Gastrocnemius medialis (tissue), 4 donors: ENCODE data around the gene AKAP6. TPM values are rescaled to one million over a fixed set of nuclear protein-coding genes. Genes with fewer than 3 reads are reported as not detected.

Experiments used
- ATAC-seq, 2 donors: fragments of 150-250 bp; one replicate each; pipeline ENCODE4 v1.9.1; 2016
- DNase-seq, 2 donors: peaks; one replicate each; pipeline ENCODE4 v3.0.0-alpha.2; 2019
- H3K27ac ChIP-seq, 4 donors: fragments of 200-600 bp; sonication (generic); 1 replicate in 1 of 4; 2 replicates in 3 of 4; pipeline ENCODE4 v1.5.1; 2016 to 2018; ENCODE audit warnings: mild to moderate bottlenecking in 2 of 4, moderate library complexity in 1 of 4
- H3K27me3 ChIP-seq, 3 donors: fragments of 200-600 bp; sonication (generic) in 2 of 3; 1 replicate in 1 of 3; 2 replicates in 2 of 3; pipeline versions ENCODE4 v1.5.1 to v1.6.0; 2016 to 2019; ENCODE audit warnings: mild to moderate bottlenecking in 1 of 3, moderate library complexity in 1 of 3
- H3K36me3 ChIP-seq, 2 donors: fragments of 200-600 bp; sonication (generic) in 1 of 2; one replicate each; pipeline ENCODE4 v1.5.1; 2017 to 2018
- H3K4me1 ChIP-seq, 2 donors: fragments of 200-600 bp; sonication (generic) in 1 of 2; one replicate each; pipeline ENCODE4 v1.5.1; 2016 to 2017; ENCODE audit warnings: mild to moderate bottlenecking in 2 of 2
- H3K4me3 ChIP-seq, 4 donors: fragments of 200-600 bp; sonication (generic) in 3 of 4; 1 replicate in 1 of 4; 2 replicates in 3 of 4; pipeline ENCODE4 v1.5.1; 2016 to 2019; ENCODE audit warnings: mild to moderate bottlenecking in 2 of 4
- H3K9me3 ChIP-seq, 3 donors: fragments of 200-600 bp; sonication (generic) in 2 of 3; 1 replicate in 1 of 3; 2 replicates in 2 of 3; pipeline ENCODE4 v1.5.1; 2016 to 2019
- CTCF ChIP-seq, 5 experiments: fragments of 450-650 bp in 3 of 5; fragments of 200-600 bp in 2 of 5; sonication (generic) in 2 of 5; IDR thresholded peaks in 4 of 5; conservative IDR thresholded peaks in 1 of 5; 1 replicate in 4 of 5; 2 replicates in 1 of 5; pipeline ENCODE4 v1.5.1; 2016 to 2019; ENCODE audit warnings: antibody characterized with exemption in 5 of 5, mild to moderate bottlenecking in 3 of 5, moderate library complexity in 3 of 5
- POLR2A ChIP-seq, 2 donors: fragments of 450-650 bp; IDR thresholded peaks; one replicate each; pipeline ENCODE4 v1.6.1; 2017; ENCODE audit warnings: antibody characterized with exemption in 2 of 2, mild to moderate bottlenecking in 2 of 2, moderate library complexity in 2 of 2
- in situ Hi-C, 4 donors: fragments of 200-750 bp; cut with MboI; loops; one replicate each; pipeline versions ENCODE4 v1.15.0 to v1.8.0; 2017; ENCODE audit warnings: low sequenced_read_pairs in 4 of 4
- intact Hi-C: fragments of 100-400 bp; cut with DNase I; formaldehyde crosslinking; loops from one replicate; pipeline ENCODE4 v1.15.1; 2023; ENCODE audit warnings: low total_unique reads
- total RNA-seq, 4 donors: library from RNA; depleted of rRNA; stranded (reverse); fragments of >200 nt; gene quantifications; one replicate each; pipeline versions ENCODE4 v1.1.0 to v1.2.3, GENCODE V29; 2016

AKAP6 gene
- total RNA-seq, 4 donors from 2014 or later: 23.2 to 59.2 (median 32.1) TPM

DNA sequence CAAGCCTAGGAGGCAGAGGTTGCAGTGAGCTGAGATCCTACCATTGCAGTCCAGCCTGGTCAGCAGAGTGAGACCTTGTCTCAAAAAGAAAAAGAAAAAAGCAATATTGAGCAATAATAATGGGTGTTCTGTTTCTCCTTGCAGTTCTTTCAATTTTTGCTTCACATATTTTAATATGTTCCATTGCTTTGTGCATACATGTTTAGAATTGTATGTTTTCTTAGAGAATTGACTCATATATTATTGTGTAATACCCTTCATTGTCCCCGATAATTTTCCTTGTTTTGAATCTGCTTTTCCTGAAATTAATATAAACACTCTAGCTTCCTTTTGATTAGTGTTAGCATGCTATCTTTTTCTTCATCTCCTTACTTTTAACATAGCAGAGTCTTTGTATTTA, 471.2 kb downstream of the AKAP6 start:
- H3K9me3 ChIP-seq: peaks cover 0 to 3% (median 0%) of the 10 kb centered on the region in 3 donors
- ATAC-seq (no peak), DNase-seq (no peak)
- H3K27ac ChIP-seq: no peak overlapping the region
- no peaks in the 10 kb centered on the region for H3K27me3 ChIP-seq
- in situ Hi-C loops: no loop called here
- intact Hi-C loops: no loop called here
- TF ChIP-seq CTCF (IDR thresholded peaks at IDR 0.05 in 4 of 5, conservative IDR thresholded peaks at IDR 0.05 in 1 of 5): no peak
- no peak for TF ChIP-seq POLR2A (IDR thresholded peaks at IDR 0.05)
- H3K4me3 ChIP-seq: no peak overlapping the region
- peaks cover 0 to 4% of the 10 kb centered on the region in 2 donors for H3K36me3 ChIP-seq
- no peaks in the 10 kb centered on the region for H3K4me1 ChIP-seq

- Histone ChIP-seq H3K4me3 (no peak overlapping the region), H3K27me3 (no peaks in the 10 kb centered on the region), H3K9me3 (peaks cover 0 to 3% (median 0%) of the 10 kb centered on the region in 3 donors), H3K4me1 (no peaks in the 10 kb centered on the region), H3K27ac (no peak overlapping the region), H3K36me3 (peaks cover 0 to 4% of the 10 kb centered on the region in 2 donors)
- no peak for ATAC-seq
- TF ChIP-seq CTCF (IDR thresholded peaks at IDR 0.05 in 4 of 5, conservative IDR thresholded peaks at IDR 0.05 in 1 of 5) (no peak), POLR2A (IDR thresholded peaks at IDR 0.05) (no peak)
- intact Hi-C loops: no loop called here
- no peak for DNase-seq
- in situ Hi-C loops: no loop called here
Measured at GRCh38 chr14:32802295-32802694, 473.2 kb downstream of the AKAP6 start.

- TF ChIP-seq CTCF (IDR thresholded peaks at IDR 0.05 in 4 of 5, conservative IDR thresholded peaks at IDR 0.05 in 1 of 5) (no peak), POLR2A (IDR thresholded peaks at IDR 0.05) (no peak)
- Histone ChIP-seq H3K9me3 (peaks cover 0 to 3% (median 0%) of the 10 kb centered on the region in 3 donors), H3K27ac (no peak overlapping the region), H3K4me1 (peaks cover 11 to 18% of the 10 kb centered on the region in 2 donors), H3K36me3 (peaks cover 0 to 4% of the 10 kb centered on the region in 2 donors), H3K4me3 (no peak overlapping the region), H3K27me3 (no peaks in the 10 kb centered on the region)
- ATAC-seq (no peak), DNase-seq (no peak)
- intact Hi-C loops: no loop called here
- in situ Hi-C loops: no loop called here
Measured at GRCh38 chr14:32805979-32806378, 476.9 kb downstream of the AKAP6 start.

GRCh38 chr14:32808644-32809043, 479.5 kb downstream of the AKAP6 start:
- in situ Hi-C loops: no loop called here
- TF ChIP-seq CTCF (IDR thresholded peaks at IDR 0.05 in 4 of 5, conservative IDR thresholded peaks at IDR 0.05 in 1 of 5) (no peak), POLR2A (IDR thresholded peaks at IDR 0.05) (no peak)
- Histone ChIP-seq H3K27me3 (no peaks in the 10 kb centered on the region), H3K36me3 (peaks cover 0 to 2% of the 10 kb centered on the region in 2 donors), H3K9me3 (peaks cover 0 to 3% (median 0%) of the 10 kb centered on the region in 3 donors), H3K27ac (peak overlapping the region in 1 of 4 donors; percentile 1), H3K4me3 (peak overlapping the region in 1 of 4 donors; percentile 10), H3K4me1 (peaks cover 19 to 21% of the 10 kb centered on the region in 2 donors)
- intact Hi-C loops: no loop called here
- no peak for DNase-seq
- ATAC-seq: peak in 1 of 2 donors; percentile 30

GRCh38 chr14:32809255-32809654, 480.2 kb downstream of the AKAP6 start:
- Histone ChIP-seq H3K36me3 (no peaks in the 10 kb centered on the region), H3K27me3 (no peaks in the 10 kb centered on the region), H3K27ac (no peak overlapping the region), H3K9me3 (peaks cover 0 to 3% (median 0%) of the 10 kb centered on the region in 3 donors), H3K4me1 (peaks cover 21 to 25% of the 10 kb centered on the region in 2 donors), H3K4me3 (peak overlapping the region in 1 of 4 donors; percentile 10)
- intact Hi-C loops (no loop called here), in situ Hi-C loops (no loop called here)
- ATAC-seq (no peak), DNase-seq (no peak)
- no peak for TF ChIP-seq CTCF (IDR thresholded peaks at IDR 0.05 in 4 of 5, conservative IDR thresholded peaks at IDR 0.05 in 1 of 5)
- TF ChIP-seq POLR2A (IDR thresholded peaks at IDR 0.05): no peak
